Gastrocnemius medialis (tissue), 4 donors: ENCODE data around the gene LTN1.

Experiments
- CTCF ChIP-seq, 5 experiments: fragments of 450-650 bp in 3 of 5; fragments of 200-600 bp in 2 of 5; sonication (generic) in 2 of 5; IDR thresholded peaks in 4 of 5; conservative IDR thresholded peaks in 1 of 5; 1 replicate in 4 of 5; 2 replicates in 1 of 5; pipeline ENCODE4 v1.5.1; 2016 to 2019; ENCODE audit warnings: antibody characterized with exemption in 5 of 5, mild to moderate bottlenecking in 3 of 5, moderate library complexity in 3 of 5
- POLR2A ChIP-seq, 2 donors: fragments of 450-650 bp; IDR thresholded peaks; one replicate each; pipeline ENCODE4 v1.6.1; 2017; ENCODE audit warnings: antibody characterized with exemption in 2 of 2, mild to moderate bottlenecking in 2 of 2, moderate library complexity in 2 of 2

GRCh38 chr21:29025328-29025713 lies 32.6 kb upstream of the LTN1 start:
- no peak for TF ChIP-seq CTCF (IDR thresholded peaks at IDR 0.05 in 4 of 5, conservative IDR thresholded peaks at IDR 0.05 in 1 of 5)
- TF ChIP-seq POLR2A (IDR thresholded peaks at IDR 0.05): no peak
